HepG2 (cell line): Measurements from ENCODE around the gene CD151.

Experiments used
- ELF1 ChIP-seq: sonication (generic); formaldehyde crosslinking; IDR thresholded peaks from 2 replicates; pipeline ENCODE4 v1.4.0; 2020; ENCODE audit warnings: missing genetic modification reagents
- EP300 ChIP-seq, 3 experiments: sonication (generic) in 1 of 3; formaldehyde crosslinking in 1 of 3; IDR thresholded peaks; 2 replicates each; pipeline versions ENCODE4 v1.5.1 to v1.6.1; 2011 to 2020; ENCODE audit warnings: low read depth in 2 of 3, low read length in 2 of 3, borderline replicate concordance in 1 of 3, improper control_type of control experiment in 1 of 3, mild to moderate bottlenecking in 1 of 3, missing genetic modification reagents in 1 of 3, moderate library complexity in 1 of 3
- HNF1B ChIP-seq: sonication (generic); formaldehyde crosslinking; IDR thresholded peaks from 2 replicates; pipeline ENCODE4 v1.5.1; 2020; ENCODE audit warnings: mild to moderate bottlenecking, moderate library complexity, missing genetic modification reagents
- POLR2A ChIP-seq, 2 experiments: IDR thresholded peaks; 2 replicates each; pipeline ENCODE4 v1.6.1; 2011; ENCODE audit warnings: low read depth in 2 of 2, low read length in 2 of 2, mild to moderate bottlenecking in 1 of 2, moderate library complexity in 1 of 2; ENCODE audit not compliant: insufficient read depth in 1 of 2
- ZNF274 ChIP-seq: sonication (generic); formaldehyde crosslinking; IDR thresholded peaks from 2 replicates; pipeline ENCODE4 v1.5.1; 2020; ENCODE audit warnings: mild to moderate bottlenecking, missing genetic modification reagents

DNA sequence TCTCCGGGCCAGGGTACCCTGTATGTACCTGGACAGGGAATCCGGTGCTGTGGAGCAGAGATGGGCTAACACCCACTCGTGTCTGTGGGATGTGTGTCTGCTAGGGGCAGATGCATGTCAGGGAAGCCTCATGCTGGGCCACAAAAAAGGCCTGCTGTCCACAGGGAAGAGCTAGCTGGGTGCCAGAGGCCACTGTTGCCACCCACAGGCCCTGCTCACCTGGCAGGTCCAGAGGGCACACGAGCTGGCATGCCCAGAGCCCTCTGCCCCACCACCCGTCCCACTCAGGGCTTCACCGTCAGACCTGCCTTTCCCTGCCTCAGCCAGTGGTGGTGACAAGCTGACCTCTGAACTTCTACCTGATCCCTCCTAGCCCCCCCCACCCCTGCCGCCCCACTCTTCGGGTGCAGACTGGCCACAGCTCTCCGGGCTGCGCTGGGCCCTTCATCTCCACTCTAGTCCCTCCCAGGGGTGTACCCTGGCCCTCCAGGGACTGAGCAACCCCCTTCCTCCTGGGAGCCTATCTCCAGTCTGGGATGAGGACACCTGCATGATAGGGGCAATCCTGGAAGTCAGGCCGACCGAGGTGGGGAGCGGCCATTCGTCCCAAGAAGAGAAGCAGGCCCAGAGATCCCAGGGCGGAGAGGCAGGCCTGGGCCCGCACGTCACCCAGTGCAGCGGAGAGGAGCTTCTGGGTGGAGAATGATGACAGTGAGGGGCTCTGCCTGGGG lies 36.0 kb upstream of the CD151 start:
- TF ChIP-seq HNF1B (no peak), ZNF274 (no peak), ELF1 (CRISPR knock-in tag) (0 out of 2 replicates have a peak, but pooled peaks have one; percentile 11), POLR2A (IDR thresholded peaks at IDR 0.05; ENCODE audit: insufficient read depth in 1 of 2, low read depth in 2 of 2, low read length in 2 of 2) (no peak; a peak in 1 of 4 replicates), EP300 (IDR thresholded peaks at IDR 0.05; ENCODE audit: low read depth in 2 of 2, low read length in 2 of 2) (no peak), EP300 (CRISPR knock-in tag; IDR thresholded peaks at IDR 0.05; ENCODE audit: borderline replicate concordance) (no peak)
